Pulmonary artery endothelial cell (primary cell): ENCODE measurements around the gene MCL1. TPM values are rescaled to one million over a fixed set of nuclear protein-coding genes. Genes with fewer than 3 reads are reported as not detected.
"Not testable (repeated sequence)": the region's sequence is repeated elsewhere in the genome, so short reads cannot be mapped to it uniquely, and the experiment has no call there.

Source experiments
- DNase-seq: peaks from one replicate; pipeline ENCODE4 v3.0.0-alpha.2; 2011; ENCODE audit warnings: low read depth, low spot score
- total RNA-seq: library from RNA; depleted of rRNA; stranded (reverse); fragments of >200 nt; gene quantifications from 2 replicates; pipeline ENCODE4 v1.2.3, GENCODE V29; 2014

Gene MCL1
- total RNA-seq, result 227 and 323 TPM in 2 replicates

- peak; percentile 82 for DNase-seq
Measured at GRCh38 chr1:150579110-150579944, at the start of gene MCL1. MCL1 (minus strand) TSS chr1:150579610; CDS start chr1:150579530, 80 bp downstream.

- no peak for DNase-seq
Measured at GRCh38 chr1:150628766-150629114, 49.3 kb upstream of the MCL1 start.

GRCh38 chr1:150627826-150628410 is 48.5 kb upstream of the MCL1 start:
- DNase-seq, result no peak

- DNase-seq, result no peak
Measured at GRCh38 chr1:150626150-150626549, 46.7 kb upstream of the MCL1 start.

- DNase-seq, result not testable (repeated sequence)
Measured at GRCh38 chr1:150624546-150624945, 45.1 kb upstream of the MCL1 start.

GRCh38 chr1:150624134-150624533 is 44.7 kb upstream of the MCL1 start:
- DNase-seq, result not testable (repeated sequence)

GRCh38 chr1:150622303-150622975 is 43.0 kb upstream of the MCL1 start:
- no peak for DNase-seq

GRCh38 chr1:150621497-150622302 is 42.3 kb upstream of the MCL1 start:
- no peak for DNase-seq

GRCh38 chr1:150620919-150621318 is 41.5 kb upstream of the MCL1 start:
- DNase-seq, result no peak

- DNase-seq, result peak; percentile 53
Measured at GRCh38 chr1:150619576-150620509, 40.4 kb upstream of the MCL1 start.

GRCh38 chr1:150615346-150616201 is 36.2 kb upstream of the MCL1 start:
- DNase-seq, result no peak

GRCh38 chr1:150613061-150613920 is 33.9 kb upstream of the MCL1 start:
- peak; percentile 89 for DNase-seq

- no peak for DNase-seq
Measured at GRCh38 chr1:150612014-150612345, 32.6 kb upstream of the MCL1 start.

- no peak for DNase-seq
Measured at GRCh38 chr1:150610576-150610975, 31.2 kb upstream of the MCL1 start.

GRCh38 chr1:150609732-150610131 is 30.3 kb upstream of the MCL1 start:
- DNase-seq, result no peak

GRCh38 chr1:150606463-150607142 is 27.2 kb upstream of the MCL1 start:
- DNase-seq, result no peak

- not testable (repeated sequence) for DNase-seq
Measured at GRCh38 chr1:150605451-150605731, 26.0 kb upstream of the MCL1 start.

- no peak for DNase-seq
Measured at GRCh38 chr1:150604226-150604588, 24.8 kb upstream of the MCL1 start.
